Measurements from ENCODE around the gene CDC45. TPM values are rescaled to one million over a fixed set of nuclear protein-coding genes. Genes with fewer than 3 reads are reported as not detected.

The CDC45 gene
- total RNA-seq, 2 experiments from 2014 or later, result 80.2 to 83.0 TPM

DNA sequence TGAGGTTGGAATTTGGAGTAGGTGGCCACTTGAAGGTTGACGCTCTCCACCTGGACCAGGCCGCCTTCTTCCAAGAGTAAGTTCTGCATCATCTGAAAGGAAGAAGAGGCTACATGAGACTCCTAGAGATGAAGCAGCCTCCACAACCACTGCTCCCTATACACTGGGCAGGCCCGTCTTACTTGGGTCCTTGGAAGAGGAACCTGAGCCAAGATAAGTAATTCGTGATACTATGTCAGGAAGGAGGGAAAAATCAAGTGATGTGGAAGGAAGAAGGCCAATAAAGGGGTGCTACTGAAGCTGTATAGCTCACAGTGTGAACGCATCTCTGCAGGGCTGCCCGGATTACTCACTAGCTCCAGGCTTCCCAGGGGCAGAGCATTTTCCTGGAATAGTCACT is 11.8 kb upstream of the CDC45 start:
- Histone ChIP-seq H3K27ac (ENCODE audit: low read depth, low read length, poor library complexity, severe bottlenecking) (no peak overlapping the region), H3K79me2 (ENCODE audit: insufficient read depth, low read depth, low read length) (no peaks in the 10 kb centered on the region), H3K9me2 (ENCODE audit: insufficient read depth, low read length) (no peaks in the 10 kb centered on the region), H3K4me1 (ENCODE audit: insufficient read depth, low read length, poor library complexity, severe bottlenecking) (no peaks in the 10 kb centered on the region), H3K36me3 (ENCODE audit: insufficient read depth, low read length) (peaks cover 98% of the 10 kb centered on the region), H4K20me1 (ENCODE audit: insufficient read depth, low read length) (no peaks in the 10 kb centered on the region), H2AFZ (ENCODE audit: low read length) (no peak overlapping the region), H3K9me3 (ENCODE audit: low read length) (no peaks in the 10 kb centered on the region), H3K4me3 (ENCODE audit: low read depth, low read length, poor library complexity, severe bottlenecking) (no peak overlapping the region), H3K4me2 (ENCODE audit: low read length) (no peak overlapping the region)
- TF ChIP-seq, protein P1, sequence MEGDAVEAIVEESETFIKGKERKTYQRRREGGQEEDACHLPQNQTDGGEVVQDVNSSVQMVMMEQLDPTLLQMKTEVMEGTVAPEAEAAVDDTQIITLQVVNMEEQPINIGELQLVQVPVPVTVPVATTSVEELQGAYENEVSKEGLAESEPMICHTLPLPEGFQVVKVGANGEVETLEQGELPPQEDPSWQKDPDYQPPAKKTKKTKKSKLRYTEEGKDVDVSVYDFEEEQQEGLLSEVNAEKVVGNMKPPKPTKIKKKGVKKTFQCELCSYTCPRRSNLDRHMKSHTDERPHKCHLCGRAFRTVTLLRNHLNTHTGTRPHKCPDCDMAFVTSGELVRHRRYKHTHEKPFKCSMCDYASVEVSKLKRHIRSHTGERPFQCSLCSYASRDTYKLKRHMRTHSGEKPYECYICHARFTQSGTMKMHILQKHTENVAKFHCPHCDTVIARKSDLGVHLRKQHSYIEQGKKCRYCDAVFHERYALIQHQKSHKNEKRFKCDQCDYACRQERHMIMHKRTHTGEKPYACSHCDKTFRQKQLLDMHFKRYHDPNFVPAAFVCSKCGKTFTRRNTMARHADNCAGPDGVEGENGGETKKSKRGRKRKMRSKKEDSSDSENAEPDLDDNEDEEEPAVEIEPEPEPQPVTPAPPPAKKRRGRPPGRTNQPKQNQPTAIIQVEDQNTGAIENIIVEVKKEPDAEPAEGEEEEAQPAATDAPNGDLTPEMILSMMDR (conservative IDR thresholded peaks at IDR 0.05; ENCODE audit: low read length), result no peak
- no peak for TF ChIP-seq EZH2phosphoT487 (IDR thresholded peaks at IDR 0.05; ENCODE audit: borderline replicate concordance, low read depth, low read length)
- ChIA-PET POLR2A (no interaction called here), CTCF (ENCODE audit: unreplicated experiment) (no interaction called here)
- intact Hi-C loops (cut with micrococcal nuclease; ENCODE audit: unreplicated experiment), result loop anchor here (2.0 to 10.0 kb wide), 2 partner anchors 19 to 123 kb away; no protein-coding TSS in a partner anchor
- no peak for DNase-seq (ENCODE audit: low spot score)
- BruUV-seq (replicated peaks), result no TSS peak

DNA sequence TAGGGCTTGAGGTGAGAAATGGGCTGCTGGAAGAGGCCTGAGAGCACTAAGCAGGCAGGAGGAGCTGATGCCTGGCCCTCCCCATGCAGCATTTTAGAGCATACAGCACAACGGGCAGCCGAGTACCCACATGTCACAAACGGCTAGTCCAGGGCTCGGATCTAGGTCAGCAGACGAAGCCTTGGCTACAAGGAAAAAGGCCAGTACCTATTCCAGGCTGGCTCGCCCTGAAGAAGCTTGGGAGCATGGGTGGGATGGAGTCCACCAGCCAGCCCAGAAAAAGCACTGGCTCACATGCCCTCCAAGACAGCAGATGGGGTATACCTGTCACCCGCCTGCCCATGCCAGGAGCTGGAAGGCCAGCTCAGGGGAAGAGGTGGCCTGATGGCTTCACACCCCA is 10.3 kb upstream of the CDC45 start:
- Histone ChIP-seq H3K27ac (ENCODE audit: low read depth, low read length, poor library complexity, severe bottlenecking) (no peak overlapping the region), H3K9me2 (ENCODE audit: insufficient read depth, low read length) (no peaks in the 10 kb centered on the region), H3K36me3 (ENCODE audit: insufficient read depth, low read length) (peaks cover 97% of the 10 kb centered on the region), H3K79me2 (ENCODE audit: insufficient read depth, low read depth, low read length) (0 out of 2 replicates have a peak, but pooled peaks cover under 1% of the 10 kb centered on the region), H3K9me3 (ENCODE audit: low read length) (no peaks in the 10 kb centered on the region), H3K4me2 (ENCODE audit: low read length) (no peak overlapping the region), H2AFZ (ENCODE audit: low read length) (no peak overlapping the region), H3K4me3 (ENCODE audit: low read depth, low read length, poor library complexity, severe bottlenecking) (no peak overlapping the region), H4K20me1 (ENCODE audit: insufficient read depth, low read length) (no peaks in the 10 kb centered on the region), H3K4me1 (ENCODE audit: insufficient read depth, low read length, poor library complexity, severe bottlenecking) (no peaks in the 10 kb centered on the region)
- CTCF ChIA-PET (ENCODE audit: unreplicated experiment), result no interaction called here
- POLR2A ChIA-PET, result no interaction called here
- DNase-seq (ENCODE audit: low spot score), result no peak
- TF ChIP-seq, protein P1 (conservative IDR thresholded peaks at IDR 0.05; ENCODE audit: low read length), result no peak
- no peak for TF ChIP-seq EZH2phosphoT487 (IDR thresholded peaks at IDR 0.05; ENCODE audit: borderline replicate concordance, low read depth, low read length)
- BruUV-seq (replicated peaks), result no TSS peak
- intact Hi-C loops (cut with micrococcal nuclease; ENCODE audit: unreplicated experiment), result loop anchor here (2.0 to 10.0 kb wide), 2 partner anchors 21 to 125 kb away; no protein-coding TSS in a partner anchor

DNA sequence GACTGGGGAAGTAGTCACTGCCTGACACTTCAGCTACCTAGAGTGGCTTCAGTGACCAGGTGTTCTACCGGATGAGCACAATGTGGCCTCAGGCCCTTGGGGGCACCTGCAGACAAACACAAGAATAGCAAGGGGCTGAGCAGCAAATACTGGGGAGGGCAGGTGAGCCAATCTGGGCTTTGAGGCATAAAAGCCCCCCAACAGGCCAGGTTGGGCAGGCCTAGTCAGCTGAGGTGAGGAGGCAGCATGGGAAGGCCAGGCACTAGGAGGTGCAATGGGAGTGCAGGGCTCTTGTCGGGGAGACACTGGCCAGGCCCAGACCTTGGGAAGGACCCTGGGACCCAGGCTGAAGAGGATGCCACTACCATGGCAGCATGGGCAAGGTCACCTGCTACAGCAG is 9.7 kb upstream of the CDC45 start:
- no peak for DNase-seq (ENCODE audit: low spot score)
- no peak overlapping the region for H3K4me3 ChIP-seq (ENCODE audit: low read depth, low read length, poor library complexity, severe bottlenecking)
- H3K27ac ChIP-seq (ENCODE audit: low read depth, low read length, poor library complexity, severe bottlenecking), result no peak overlapping the region
- TF ChIP-seq, protein P1 (conservative IDR thresholded peaks at IDR 0.05; ENCODE audit: low read length), result no peak
- no peak for TF ChIP-seq EZH2phosphoT487 (IDR thresholded peaks at IDR 0.05; ENCODE audit: borderline replicate concordance, low read depth, low read length)
- ChIA-PET CTCF (ENCODE audit: unreplicated experiment) (no interaction called here), POLR2A (interaction anchor here (0.7 kb wide), 2 partner anchors 18 to 177 kb away, joined by 3 read pairs; no protein-coding TSS in a partner anchor)
- intact Hi-C loops (cut with micrococcal nuclease; ENCODE audit: unreplicated experiment), result no loop called here
- no peaks in the 10 kb centered on the region for H3K9me2 ChIP-seq (ENCODE audit: insufficient read depth, low read length)
- BruUV-seq (replicated peaks), result no TSS peak
- no peak overlapping the region for H2AFZ ChIP-seq (ENCODE audit: low read length)
- H3K36me3 ChIP-seq (ENCODE audit: insufficient read depth, low read length), result peaks cover 97% of the 10 kb centered on the region
- H3K4me2 ChIP-seq (ENCODE audit: low read length), result no peak overlapping the region
- no peaks in the 10 kb centered on the region for H4K20me1 ChIP-seq (ENCODE audit: insufficient read depth, low read length)
- H3K4me1 ChIP-seq (ENCODE audit: insufficient read depth, low read length, poor library complexity, severe bottlenecking), result no peaks in the 10 kb centered on the region
- H3K9me3 ChIP-seq (ENCODE audit: low read length), result no peaks in the 10 kb centered on the region
- peaks cover 6% of the 10 kb centered on the region; the same call in 1 of the 2 replicates for H3K79me2 ChIP-seq (ENCODE audit: insufficient read depth, low read depth, low read length)
